ENCODE results near the gene MCF2L. TPM values are rescaled to one million over a fixed set of nuclear protein-coding genes. Genes with fewer than 3 reads are reported as not detected.

The MCF2L gene
- total RNA-seq, 1 experiment from 2014 or later = 22.1 TPM

DNA sequence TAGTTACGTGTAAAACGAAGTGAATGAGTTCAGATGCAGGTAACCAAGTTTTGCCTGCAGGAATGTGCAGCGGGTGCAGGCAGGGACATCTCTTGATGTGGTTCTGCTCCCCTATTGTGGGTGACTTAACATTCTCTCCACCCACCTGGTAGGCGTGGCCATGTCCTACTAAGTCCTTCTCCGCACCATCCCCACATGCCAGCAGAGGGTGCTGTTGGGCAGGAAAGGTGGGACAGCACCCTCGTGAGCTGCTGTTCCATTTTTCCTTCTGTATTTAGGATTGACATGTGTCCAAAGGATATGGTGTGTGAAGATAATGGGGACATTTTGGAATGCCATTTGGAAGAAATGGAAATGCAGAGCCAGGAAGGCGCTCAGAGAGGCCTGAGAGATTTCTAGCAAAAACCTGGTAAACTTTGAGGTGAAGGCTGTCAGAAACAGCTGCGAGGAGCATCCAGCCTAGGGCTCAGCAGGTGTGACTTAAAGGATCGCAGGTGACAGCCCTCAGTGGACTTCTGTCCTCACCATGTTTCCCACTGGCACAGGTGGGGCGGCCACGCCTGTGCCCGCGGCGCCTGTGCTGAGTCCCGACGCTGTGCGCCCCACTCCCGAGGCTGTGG, 26.2 kb upstream of the MCF2L start:
- Mint-ChIP-seq H3K4me3 (ENCODE audit: unreplicated experiment) (peak overlapping the region; percentile 81), H3K27me3 (ENCODE audit: insufficient read depth, unreplicated experiment) (no peaks in the 10 kb centered on the region), H3K9me3 (ENCODE audit: unreplicated experiment) (peaks cover 2% of the 10 kb centered on the region), H3K36me3 (ENCODE audit: insufficient read depth, unreplicated experiment) (peaks cover 8% of the 10 kb centered on the region), H3K27ac (ENCODE audit: unreplicated experiment) (peak overlapping the region; percentile 66), H3K4me1 (ENCODE audit: low read depth, unreplicated experiment) (peaks cover 5% of the 10 kb centered on the region)
- POLR2A ChIA-PET = interaction anchor here (1.0 kb wide), 1 partner anchor 27 kb away, joined by 3 read pairs; no protein-coding TSS in a partner anchor
- TF ChIP-seq, protein P1, sequence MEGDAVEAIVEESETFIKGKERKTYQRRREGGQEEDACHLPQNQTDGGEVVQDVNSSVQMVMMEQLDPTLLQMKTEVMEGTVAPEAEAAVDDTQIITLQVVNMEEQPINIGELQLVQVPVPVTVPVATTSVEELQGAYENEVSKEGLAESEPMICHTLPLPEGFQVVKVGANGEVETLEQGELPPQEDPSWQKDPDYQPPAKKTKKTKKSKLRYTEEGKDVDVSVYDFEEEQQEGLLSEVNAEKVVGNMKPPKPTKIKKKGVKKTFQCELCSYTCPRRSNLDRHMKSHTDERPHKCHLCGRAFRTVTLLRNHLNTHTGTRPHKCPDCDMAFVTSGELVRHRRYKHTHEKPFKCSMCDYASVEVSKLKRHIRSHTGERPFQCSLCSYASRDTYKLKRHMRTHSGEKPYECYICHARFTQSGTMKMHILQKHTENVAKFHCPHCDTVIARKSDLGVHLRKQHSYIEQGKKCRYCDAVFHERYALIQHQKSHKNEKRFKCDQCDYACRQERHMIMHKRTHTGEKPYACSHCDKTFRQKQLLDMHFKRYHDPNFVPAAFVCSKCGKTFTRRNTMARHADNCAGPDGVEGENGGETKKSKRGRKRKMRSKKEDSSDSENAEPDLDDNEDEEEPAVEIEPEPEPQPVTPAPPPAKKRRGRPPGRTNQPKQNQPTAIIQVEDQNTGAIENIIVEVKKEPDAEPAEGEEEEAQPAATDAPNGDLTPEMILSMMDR (IDR thresholded peaks at IDR 0.05; ENCODE audit: insufficient read depth in 1 of 2, low read depth in 1 of 2, low read length in 1 of 2, severe bottlenecking in 1 of 2, unreplicated experiment in 1 of 2) = peak; percentile 89 to 98
- no TSS peak for BruUV-seq (replicated peaks)
- Histone ChIP-seq H3K4me1 (no peaks in the 10 kb centered on the region; the same call in 1 of the 2 replicates), H3K4me3 (ENCODE audit: low read depth, low read length) (peak overlapping the region; percentile 69), H3K27me3 (replicated peaks; ENCODE audit: control insufficient read depth, insufficient read depth, low read length) (no peaks in the 10 kb centered on the region), H3K36me3 (ENCODE audit: control insufficient read depth, insufficient read depth, low read length) (no peaks in the 10 kb centered on the region), H3K9me3 (no peaks in the 10 kb centered on the region)
- intact Hi-C loops (cut with micrococcal nuclease; ENCODE audit: unreplicated experiment) = loop anchor here (1.0 to 10.0 kb wide), 5 partner anchors 27 to 262 kb away; partner anchors contain the start of genes CUL4A, MCF2L and PCID2
- DNase-seq = peak; percentile 97 to 98
- CTCF ChIA-PET = interaction anchor here (0.6 to 3.2 kb wide), 19 partner anchors 11 to 241 kb away, joined by 3 to 44 read pairs (median 5); partner anchors contain the start of gene MCF2L

DNA sequence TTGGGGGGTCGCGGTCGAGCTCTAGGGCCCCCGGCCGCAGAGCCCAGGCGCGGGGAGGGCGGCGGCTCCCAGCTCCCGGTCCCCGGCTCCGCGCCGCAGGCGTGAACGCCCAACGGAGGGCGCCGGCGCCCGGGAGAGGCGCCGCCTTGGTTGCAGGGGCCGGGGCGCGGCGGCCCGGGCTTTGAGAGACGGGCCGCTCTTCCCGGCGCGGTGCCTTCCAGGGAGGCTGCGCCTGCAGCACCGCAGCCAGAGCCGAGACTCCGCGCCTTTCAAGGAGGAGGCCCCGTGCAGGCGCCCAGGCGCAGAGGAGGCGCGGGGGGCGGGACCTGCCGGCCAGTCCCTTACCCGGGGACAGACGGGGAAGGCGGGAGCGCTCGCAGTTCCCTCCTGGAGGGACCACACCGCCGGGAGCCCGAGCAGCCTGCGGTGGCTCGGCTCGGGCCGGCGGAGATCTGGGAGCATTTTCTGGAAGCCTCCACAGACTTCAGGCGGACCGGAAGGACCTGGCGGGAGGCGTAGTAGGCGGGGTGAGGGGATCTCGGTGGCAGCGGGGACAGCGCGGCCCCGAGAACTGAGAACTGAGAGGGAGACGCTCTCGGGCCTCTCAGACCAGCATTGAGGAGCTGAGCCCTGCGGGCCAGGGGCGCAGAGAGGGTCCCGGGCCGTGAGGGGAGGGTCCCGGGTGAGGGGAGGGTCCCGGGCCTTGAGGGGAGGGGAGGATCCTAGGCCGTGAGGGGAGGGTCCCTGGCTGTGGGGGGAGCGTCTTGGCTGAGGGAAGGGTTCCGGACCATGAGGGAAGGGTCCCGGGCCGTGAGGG, 25.5 kb upstream of the MCF2L start:
- TF ChIP-seq, protein P1 (IDR thresholded peaks at IDR 0.05; ENCODE audit: insufficient read depth in 1 of 2, low read depth in 1 of 2, low read length in 1 of 2, severe bottlenecking in 1 of 2, unreplicated experiment in 1 of 2) = no peak
- no peaks in the 10 kb centered on the region; the same call in 1 of the 2 replicates for H3K4me1 ChIP-seq
- no TSS peak for BruUV-seq (replicated peaks)
- H3K36me3 ChIP-seq (ENCODE audit: control insufficient read depth, insufficient read depth, low read length) = no peaks in the 10 kb centered on the region
- CTCF ChIA-PET = interaction anchor here (0.6 to 3.2 kb wide), 20 partner anchors 12 to 240 kb away, joined by 3 to 44 read pairs (median 5); partner anchors contain the start of gene MCF2L
- Mint-ChIP-seq H3K9me3 (ENCODE audit: unreplicated experiment) (no peaks in the 10 kb centered on the region), H3K4me1 (ENCODE audit: low read depth, unreplicated experiment) (peaks cover 5% of the 10 kb centered on the region), H3K27me3 (ENCODE audit: insufficient read depth, unreplicated experiment) (no peaks in the 10 kb centered on the region), H3K4me3 (ENCODE audit: unreplicated experiment) (peak overlapping the region; percentile 81), H3K36me3 (ENCODE audit: insufficient read depth, unreplicated experiment) (peaks cover 6% of the 10 kb centered on the region), H3K27ac (ENCODE audit: unreplicated experiment) (peak overlapping the region; percentile 92)
- peak; percentile 68 to 77 for DNase-seq
- H3K27me3 ChIP-seq (replicated peaks; ENCODE audit: control insufficient read depth, insufficient read depth, low read length) = no peaks in the 10 kb centered on the region
- peak overlapping the region; percentile 69 for H3K4me3 ChIP-seq (ENCODE audit: low read depth, low read length)
- POLR2A ChIA-PET = interaction anchor here (0.5 to 1.0 kb wide), 2 partner anchors 25 to 26 kb away, joined by 3 read pairs; no protein-coding TSS in a partner anchor
- intact Hi-C loops (cut with micrococcal nuclease; ENCODE audit: unreplicated experiment) = loop anchor here (1.0 to 10.0 kb wide), 3 partner anchors 26 to 261 kb away; partner anchors contain the start of genes CUL4A, MCF2L and PCID2
- H3K9me3 ChIP-seq = no peaks in the 10 kb centered on the region

DNA sequence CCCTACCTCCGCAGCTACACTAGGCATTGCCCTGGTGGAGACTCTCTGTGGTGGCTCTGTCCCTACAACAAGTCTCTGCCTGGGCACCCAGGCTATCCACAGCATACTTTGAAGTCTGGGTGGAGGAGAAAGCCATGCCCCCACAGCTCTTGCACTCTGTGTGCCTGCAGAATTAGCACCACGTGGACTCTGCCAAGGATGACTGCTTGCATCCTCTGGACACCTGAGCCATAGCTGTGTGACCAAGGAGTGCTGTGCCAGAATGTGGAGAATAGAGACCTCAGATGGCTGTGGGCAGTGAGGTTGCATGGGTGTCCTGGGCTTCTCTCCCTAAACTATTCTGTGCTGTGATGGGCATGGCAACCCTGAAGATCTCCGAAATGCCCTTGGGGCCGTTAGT, 21.2 kb upstream of the MCF2L start:
- Histone ChIP-seq H3K27me3 (replicated peaks; ENCODE audit: control insufficient read depth, insufficient read depth, low read length) (no peaks in the 10 kb centered on the region), H3K4me3 (ENCODE audit: low read depth, low read length) (no peak overlapping the region), H3K36me3 (ENCODE audit: control insufficient read depth, insufficient read depth, low read length) (no peaks in the 10 kb centered on the region), H3K4me1 (peaks cover 7% of the 10 kb centered on the region), H3K9me3 (no peaks in the 10 kb centered on the region)
- no TSS peak for BruUV-seq (replicated peaks)
- Mint-ChIP-seq H3K36me3 (ENCODE audit: insufficient read depth, unreplicated experiment) (peaks cover 6% of the 10 kb centered on the region), H3K27ac (ENCODE audit: unreplicated experiment) (no peak overlapping the region), H3K27me3 (ENCODE audit: insufficient read depth, unreplicated experiment) (no peaks in the 10 kb centered on the region), H3K9me3 (ENCODE audit: unreplicated experiment) (no peaks in the 10 kb centered on the region), H3K4me3 (ENCODE audit: unreplicated experiment) (no peak overlapping the region), H3K4me1 (ENCODE audit: low read depth, unreplicated experiment) (no peaks in the 10 kb centered on the region)
- POLR2A ChIA-PET = no interaction called here
- TF ChIP-seq, protein P1 (IDR thresholded peaks at IDR 0.05; ENCODE audit: insufficient read depth in 1 of 2, low read depth in 1 of 2, low read length in 1 of 2, severe bottlenecking in 1 of 2, unreplicated experiment in 1 of 2) = no peak
- DNase-seq = no peak
- CTCF ChIA-PET = no interaction called here
- intact Hi-C loops (cut with micrococcal nuclease; ENCODE audit: unreplicated experiment) = loop anchor here (10.0 kb wide), 1 partner anchor 257 kb away; the partner anchor contains the start of genes CUL4A and PCID2

All from Caco-2 (cell line).